Muscle of back (tissue), 13 donors: ENCODE measurements around the gene CCDC97. TPM values are rescaled to one million over a fixed set of nuclear protein-coding genes. Genes with fewer than 3 reads are reported as not detected.
A peak's percentile ranks its signal among the peaks of the same experiment; 100 is the strongest.
"Not testable (repeated sequence)": the region's sequence is repeated elsewhere in the genome, so short reads cannot be mapped to it uniquely, and the experiment has no call there.

Source experiments
- DNase-seq, 3 donors: peaks; one replicate each; pipeline versions ENCODE4 v3.0.0 to v3.0.0-alpha.2; 2013
- long read RNA-seq, 9 donors: transcript quantifications; one replicate each; lab custom pipeline, GENCODE V29; 2026
- polyA plus RNA-seq, 10 donors: library from polyadenylated mRNA; unstranded; fragments of 120-200 nt; gene quantifications; one replicate each; pipeline ENCODE4 v1.2.1, GENCODE V29; 2013; ENCODE audit not compliant: insufficient read length in 10 of 10

The CCDC97 gene
- 10 to 100 TPM; 31.3 to 35.7 (median 33.2) TPM for polyA plus RNA-seq
- long read RNA-seq, donor 1, transcript CCDC97-201 (5 exons, 3,322 nt): major isoform, 9 of 10 reads
- long read RNA-seq, donor 1, partial matches to known transcripts: 0 of 10 reads
- long read RNA-seq, donor 1, other reads (novel, unspliced or antisense): 0 of 10 reads
- long read RNA-seq, donor 2, partial matches to known transcripts: 0 of 4 reads
- long read RNA-seq, donor 2, other reads (novel, unspliced or antisense): 0 of 4 reads
- long read RNA-seq, donor 3: 0 reads
- long read RNA-seq, donor 4, transcript CCDC97-201 (5 exons, 3,322 nt): major isoform, 6 of 12 reads
- long read RNA-seq, donor 4, partial matches to known transcripts: 6 of 12 reads
- long read RNA-seq, donor 4, other reads (novel, unspliced or antisense): 0 of 12 reads
- long read RNA-seq, donor 5, transcript CCDC97-201 (5 exons, 3,322 nt): major isoform, 5 of 5 reads
- long read RNA-seq, donor 5, partial matches to known transcripts: 0 of 5 reads
- long read RNA-seq, donor 5, other reads (novel, unspliced or antisense): 0 of 5 reads
- long read RNA-seq, donor 6, transcript CCDC97-201 (5 exons, 3,322 nt): major isoform, 10 of 10 reads
- long read RNA-seq, donor 6, partial matches to known transcripts: 0 of 10 reads
- long read RNA-seq, donor 6, other reads (novel, unspliced or antisense): 0 of 10 reads
- long read RNA-seq, donor 7, transcript CCDC97-201 (5 exons, 3,322 nt): major isoform, 6 of 6 reads
- long read RNA-seq, donor 7, partial matches to known transcripts: 0 of 6 reads
- long read RNA-seq, donor 7, other reads (novel, unspliced or antisense): 0 of 6 reads
- long read RNA-seq, donor 8, partial matches to known transcripts: 0 of 2 reads
- long read RNA-seq, donor 8, other reads (novel, unspliced or antisense): 0 of 2 reads
- long read RNA-seq, donor 9, partial matches to known transcripts: 0 of 2 reads
- long read RNA-seq, donor 9, other reads (novel, unspliced or antisense): 0 of 2 reads

DNA sequence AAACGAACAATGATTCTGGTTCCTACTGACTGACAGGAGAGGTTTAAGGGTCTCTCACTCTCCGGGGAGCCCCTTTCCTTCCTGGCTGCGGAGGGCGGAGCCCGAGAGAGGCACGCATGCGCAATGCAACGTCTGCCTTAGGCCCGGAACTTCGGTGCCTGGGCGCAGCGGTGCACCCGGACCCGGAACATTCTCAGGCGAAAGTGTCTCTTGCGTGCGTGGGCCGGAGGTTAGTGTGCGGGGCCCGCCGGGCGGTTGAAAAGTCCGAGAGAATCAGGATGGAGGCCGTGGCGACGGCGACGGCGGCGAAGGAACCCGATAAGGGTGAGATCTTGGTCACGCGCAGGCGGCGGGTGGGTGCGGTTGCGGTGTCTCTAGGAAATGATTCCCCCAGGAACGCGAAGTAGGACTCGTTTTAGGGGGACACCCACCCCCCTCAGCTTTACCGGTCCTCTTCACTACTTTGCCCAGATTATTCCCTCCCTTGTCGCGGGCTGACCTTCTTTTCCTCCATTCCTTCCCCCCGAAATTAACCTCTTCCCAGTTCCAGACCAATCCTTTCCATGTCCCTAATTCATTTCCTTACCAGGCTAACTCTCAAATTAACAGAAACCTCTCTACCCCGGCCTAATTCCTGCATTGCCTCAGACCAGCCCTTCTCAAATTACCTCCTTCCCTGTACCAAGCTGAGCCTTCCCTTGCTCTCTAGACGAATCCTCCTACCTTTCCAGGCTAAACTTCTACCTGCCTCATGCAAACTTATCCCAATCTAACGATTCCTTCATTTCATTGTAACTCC lies at the start of gene CCDC97:
Gene CCDC97, plus strand, starts transcription at position 140 of the 799 bp plus-strand sequence. Its CDS starts 139 bp downstream, at position 279.
- DNase-seq: peak; percentile 91 to 98 (median 95)

DNA sequence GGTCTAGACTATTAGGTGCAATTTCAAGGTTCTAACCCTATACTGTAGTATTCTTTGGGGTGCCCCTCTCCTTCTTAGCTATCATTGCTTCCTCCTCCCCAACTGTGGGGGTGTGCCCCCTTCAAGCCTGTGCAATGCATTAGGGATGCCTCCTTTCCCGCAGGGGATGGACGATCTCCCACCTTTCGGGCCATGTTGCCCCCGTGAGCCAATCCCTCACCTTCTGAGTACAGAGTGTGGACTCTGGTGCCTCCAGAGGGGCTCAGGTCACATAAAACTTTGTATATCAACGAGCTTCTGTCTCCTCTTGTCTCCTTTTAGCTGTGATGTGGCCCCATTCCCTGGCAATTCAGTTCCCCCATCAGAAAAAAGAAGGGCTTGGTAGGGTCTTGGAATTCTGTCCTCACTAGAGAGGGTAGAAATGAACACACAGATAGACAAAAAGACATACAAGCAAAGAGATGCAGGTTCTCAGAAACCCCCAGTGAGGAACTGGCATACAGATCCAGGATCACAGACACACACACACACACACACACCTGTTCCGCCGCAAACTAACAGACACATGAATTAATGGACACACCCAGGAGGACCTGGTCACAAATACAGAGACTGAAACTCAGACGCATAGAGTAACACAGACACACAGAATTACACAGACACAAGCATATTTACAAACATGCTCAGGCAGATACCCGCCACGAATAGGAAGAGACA lies 48.3 kb upstream of the CCDC97 start:
- DNase-seq: no peak

DNA sequence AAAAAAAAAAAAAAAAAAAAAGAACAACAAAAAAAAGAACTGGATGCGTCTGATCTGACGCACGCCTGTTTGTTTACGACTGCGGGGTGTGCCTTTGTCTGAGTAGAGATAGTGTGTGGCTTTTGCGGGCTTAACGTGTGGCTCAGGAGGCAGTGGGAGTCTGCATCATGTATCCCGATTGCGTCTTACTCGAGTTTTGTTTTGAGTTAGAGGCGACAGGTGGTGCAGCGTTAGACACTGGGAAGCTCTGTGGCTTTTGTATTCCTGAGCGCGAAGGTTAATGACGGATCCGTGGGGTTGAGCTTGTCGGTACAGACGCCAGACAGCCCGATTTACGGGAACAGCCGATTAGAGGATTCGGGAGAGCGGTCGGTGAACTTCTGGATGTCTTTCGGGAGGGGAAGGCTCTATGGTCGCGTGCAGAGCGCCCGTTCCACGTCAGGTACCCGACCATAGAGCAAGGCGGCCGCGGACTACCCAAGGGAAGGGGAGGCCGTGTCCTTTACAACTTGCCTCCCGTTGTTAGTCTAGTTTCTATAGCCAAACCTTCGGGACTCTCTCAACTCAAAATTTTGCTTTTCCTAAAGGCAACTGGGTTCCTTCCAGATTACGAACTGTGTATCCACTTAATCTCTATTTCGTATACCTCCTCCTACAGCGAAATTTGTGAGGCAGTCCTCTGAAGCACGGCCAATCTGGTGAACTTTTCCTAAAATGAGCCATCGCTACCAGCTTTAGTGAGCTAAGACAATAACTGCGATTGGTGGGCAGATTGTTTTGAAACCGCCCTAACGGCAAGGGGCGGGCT lies 46.7 kb upstream of the CCDC97 start:
- DNase-seq: peak in 2 of 3 donors; percentile 52 to 63

DNA sequence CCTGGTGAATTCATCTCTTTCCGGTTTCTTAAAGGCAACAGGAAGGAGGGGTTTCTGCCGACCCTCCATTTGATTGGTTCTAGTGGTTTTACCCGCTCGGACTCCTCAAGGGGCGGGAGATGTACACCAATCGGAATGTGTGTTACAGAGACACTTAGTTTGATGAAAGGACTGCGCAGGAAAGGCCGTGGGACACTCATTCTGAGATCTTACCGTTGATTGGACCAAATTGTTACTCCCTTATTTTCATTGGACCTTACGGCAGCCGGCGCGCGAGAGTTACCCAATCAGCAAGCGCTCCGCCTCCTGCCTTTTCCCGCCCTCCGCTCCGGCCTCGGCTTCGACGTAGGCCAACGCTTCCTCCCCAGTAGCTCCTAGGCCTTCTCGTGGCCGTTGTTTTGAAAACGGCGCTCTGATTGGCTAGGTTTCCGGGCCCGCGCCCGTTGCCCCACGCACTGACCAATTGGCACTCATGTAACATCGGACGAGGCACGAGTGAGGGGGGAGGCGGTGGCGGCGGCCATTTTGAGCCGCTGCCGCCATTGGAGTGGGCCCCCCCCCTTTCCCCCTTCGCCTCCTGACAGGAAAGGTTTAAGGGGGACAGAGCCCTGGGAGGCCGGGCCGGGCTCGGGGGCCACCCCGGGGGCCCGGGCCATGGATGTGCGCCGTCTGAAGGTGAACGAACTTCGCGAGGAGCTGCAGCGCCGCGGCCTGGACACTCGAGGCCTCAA lies 46.0 kb upstream of the CCDC97 start, which contains the start of gene HNRNPUL1:
Gene HNRNPUL1, plus strand, starts transcription at position 523 of the 731 bp plus-strand sequence. Its CDS starts 132 bp downstream, at position 655.
- DNase-seq: peak; percentile 100

DNA sequence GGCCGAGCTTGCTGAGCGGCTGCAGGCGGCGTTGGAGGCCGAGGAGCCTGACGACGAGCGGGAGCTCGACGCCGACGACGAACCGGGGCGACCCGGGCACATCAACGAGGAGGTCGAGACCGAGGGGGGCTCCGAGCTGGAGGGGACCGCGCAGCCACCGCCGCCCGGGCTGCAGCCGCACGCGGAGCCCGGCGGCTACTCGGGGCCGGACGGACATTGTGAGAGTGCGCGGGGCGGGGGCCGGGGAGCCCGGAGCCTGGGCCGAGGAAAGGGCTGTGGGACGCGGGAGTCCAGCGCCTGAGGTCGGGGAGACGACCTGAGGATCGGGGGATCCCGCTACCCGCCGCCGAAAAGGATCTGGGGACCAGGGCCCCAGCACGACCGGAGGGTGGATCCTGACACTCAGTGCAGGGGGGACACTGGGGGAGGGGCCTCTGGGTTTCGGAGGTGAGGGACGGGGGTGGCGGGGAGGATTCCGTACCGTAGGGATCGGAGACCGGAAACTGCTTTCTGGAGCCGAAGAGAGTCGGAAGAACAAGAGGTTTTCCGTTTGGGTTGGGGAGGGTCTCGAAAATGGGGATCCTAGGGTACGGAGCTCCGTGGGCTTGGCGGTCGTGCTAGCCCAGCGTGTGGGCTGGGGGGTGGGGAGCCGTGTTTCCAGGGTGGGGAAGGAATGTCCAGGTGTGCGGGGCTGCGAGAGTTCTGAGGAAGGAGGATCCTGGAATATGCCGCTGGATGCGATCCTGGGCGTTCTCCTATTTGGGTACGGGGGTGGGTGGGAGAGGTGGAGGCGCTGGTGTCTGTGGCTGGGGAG lies 45.2 kb upstream of the CCDC97 start:
- peak; percentile 18 to 81 (median 63) for DNase-seq

DNA sequence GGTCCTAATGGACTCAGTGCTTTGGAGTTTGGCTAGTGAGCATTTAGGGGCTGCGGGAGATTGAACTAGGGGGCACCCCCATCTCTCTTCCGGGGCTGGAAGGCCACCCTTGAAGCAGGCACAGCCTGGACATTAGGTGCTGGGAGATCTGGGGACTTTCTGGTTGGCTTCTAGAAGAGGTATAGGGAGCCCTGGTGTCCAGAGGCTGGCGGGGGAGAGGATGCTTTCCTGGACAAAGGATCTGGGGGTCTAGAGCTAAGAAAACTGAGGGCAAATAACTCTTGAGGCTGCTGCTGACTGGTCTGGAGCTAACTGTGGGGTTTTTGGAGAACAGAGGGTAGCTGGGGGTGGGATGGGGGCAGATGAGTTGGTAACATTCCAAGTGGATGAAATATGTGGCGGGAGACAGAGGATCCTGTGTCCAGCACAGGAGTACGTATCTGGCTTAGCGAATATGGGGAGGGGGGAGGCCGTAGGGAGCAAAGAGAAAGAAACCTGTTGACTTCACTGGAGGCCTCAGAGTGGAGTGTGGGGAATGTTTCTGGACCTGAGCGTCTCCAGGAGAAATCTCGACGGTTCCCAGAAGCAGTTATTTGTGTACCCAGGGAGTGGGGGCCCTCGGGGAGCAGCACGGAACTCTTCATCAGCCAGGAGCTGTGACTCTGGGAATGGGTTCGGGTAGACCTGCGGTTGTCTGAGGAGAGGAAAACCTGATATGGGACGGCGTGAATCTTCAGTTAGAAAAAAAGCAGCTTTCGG lies 44.4 kb upstream of the CCDC97 start:
- DNase-seq: peak; percentile 6 to 54 (median 18)

DNA sequence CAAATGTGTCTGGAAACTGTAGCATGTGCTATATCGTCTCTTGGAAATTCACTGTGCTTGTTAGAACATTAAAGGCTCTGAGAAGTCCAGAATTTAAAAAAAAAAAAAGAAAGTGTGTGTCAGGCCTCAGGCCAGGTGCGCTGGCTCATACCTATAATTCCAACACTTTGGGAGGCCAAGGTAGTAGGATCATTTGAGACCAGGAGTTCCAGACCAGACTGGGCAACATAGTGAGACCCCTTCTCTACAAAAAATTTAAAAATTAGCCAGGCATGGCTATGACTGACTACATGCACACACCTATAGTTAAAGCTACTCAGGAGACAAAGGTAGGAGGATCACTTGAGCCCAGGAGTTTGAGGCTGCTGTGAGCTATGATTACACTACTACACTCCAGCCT lies 40.9 kb upstream of the CCDC97 start:
- DNase-seq: no peak

DNA sequence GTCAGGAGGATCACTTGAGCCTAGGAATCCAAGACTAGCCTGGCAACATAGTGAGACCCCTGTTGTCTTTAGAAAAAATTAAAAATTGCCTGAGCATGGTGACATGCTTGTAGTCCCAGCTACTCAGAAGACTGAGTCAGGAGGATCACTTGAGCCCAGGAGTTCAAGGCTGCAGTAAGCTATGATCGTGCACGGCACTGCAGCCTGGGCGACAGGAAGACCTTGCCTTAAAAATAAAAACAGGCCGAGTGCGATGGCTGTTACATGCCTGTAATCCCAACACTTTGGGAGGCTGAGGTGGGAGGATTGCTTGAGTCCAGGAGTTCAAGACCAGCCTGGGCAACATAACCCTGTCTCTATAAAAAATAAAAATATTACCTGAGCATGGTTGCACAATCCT lies 40.4 kb upstream of the CCDC97 start:
- DNase-seq: no peak

DNA sequence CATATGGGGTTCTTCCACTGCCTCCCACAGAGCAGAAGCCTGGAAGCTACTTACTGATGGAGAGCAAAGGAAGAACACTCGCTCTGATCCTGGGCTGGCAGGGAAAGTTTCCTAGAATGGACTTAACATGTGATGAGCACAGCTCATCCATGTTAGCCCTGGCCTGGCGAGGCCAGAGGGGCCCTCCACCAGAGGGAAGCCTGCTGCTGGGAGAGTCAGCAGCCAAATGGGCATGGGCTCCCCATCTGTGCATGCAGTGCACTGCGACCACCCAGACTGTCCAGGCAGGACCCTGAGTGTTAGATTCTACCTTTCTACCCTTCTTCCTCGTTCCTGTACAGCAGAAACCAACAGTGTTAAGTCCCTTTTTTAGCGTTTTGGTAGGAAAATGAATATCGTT lies 36.9 kb upstream of the CCDC97 start:
- no peak for DNase-seq

DNA sequence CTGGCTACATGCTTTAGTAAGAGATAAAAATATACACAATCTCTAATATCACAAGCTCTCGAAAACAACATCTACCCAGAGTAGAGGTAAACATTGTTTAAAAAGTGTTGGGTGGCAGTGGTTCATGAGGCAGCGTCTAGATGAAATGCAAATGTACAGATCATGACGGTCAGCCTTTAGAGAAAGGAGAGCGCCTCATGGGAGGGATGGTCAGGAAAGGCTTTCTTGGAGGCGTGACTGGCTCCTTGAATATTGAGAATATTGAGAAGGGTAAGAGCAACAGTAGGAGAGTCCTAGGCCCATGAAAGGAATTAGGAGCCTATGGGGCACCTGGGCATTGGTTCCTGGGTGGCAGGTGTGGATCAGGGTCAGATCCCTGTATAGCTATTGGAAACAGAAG lies 35.2 kb upstream of the CCDC97 start:
- DNase-seq: no peak

DNA sequence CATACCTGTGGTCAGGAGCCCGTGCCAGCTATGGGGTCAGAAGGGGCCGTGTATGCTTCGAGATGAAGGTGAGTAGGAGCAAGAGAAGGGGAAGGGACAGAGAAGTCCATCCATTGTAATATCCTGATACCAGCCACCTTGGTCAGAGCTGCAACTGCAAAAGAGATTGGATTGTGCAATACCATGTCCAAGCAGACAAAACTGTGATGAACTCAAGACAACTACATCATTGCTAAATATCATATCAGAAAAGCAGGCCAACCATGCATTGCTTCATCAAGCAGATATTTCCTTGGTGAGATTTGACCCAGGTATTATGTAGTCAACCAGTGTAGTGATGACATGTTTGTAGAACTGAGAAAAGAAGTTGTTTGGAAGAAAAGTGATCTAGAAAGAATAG lies 33.7 kb upstream of the CCDC97 start:
- no peak for DNase-seq

DNA sequence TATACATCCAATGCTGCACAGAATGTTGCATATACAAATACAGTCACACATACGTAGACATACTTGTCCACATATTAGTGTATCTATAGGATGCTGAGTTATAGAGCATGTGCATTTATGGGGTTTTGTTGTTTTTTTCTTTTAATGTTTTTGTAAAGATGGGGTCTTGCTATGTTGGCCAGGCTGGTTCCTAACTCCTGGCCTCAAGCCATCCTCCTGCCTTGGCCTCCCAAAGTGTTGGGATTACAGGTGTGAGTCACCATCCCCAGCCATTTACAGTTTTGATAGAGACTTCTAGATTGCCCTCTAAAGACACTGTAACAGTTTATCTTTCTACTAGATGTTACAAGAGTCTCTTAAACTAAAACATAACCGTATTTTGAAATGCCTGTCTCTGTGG lies 31.5 kb upstream of the CCDC97 start:
- no peak for DNase-seq

DNA sequence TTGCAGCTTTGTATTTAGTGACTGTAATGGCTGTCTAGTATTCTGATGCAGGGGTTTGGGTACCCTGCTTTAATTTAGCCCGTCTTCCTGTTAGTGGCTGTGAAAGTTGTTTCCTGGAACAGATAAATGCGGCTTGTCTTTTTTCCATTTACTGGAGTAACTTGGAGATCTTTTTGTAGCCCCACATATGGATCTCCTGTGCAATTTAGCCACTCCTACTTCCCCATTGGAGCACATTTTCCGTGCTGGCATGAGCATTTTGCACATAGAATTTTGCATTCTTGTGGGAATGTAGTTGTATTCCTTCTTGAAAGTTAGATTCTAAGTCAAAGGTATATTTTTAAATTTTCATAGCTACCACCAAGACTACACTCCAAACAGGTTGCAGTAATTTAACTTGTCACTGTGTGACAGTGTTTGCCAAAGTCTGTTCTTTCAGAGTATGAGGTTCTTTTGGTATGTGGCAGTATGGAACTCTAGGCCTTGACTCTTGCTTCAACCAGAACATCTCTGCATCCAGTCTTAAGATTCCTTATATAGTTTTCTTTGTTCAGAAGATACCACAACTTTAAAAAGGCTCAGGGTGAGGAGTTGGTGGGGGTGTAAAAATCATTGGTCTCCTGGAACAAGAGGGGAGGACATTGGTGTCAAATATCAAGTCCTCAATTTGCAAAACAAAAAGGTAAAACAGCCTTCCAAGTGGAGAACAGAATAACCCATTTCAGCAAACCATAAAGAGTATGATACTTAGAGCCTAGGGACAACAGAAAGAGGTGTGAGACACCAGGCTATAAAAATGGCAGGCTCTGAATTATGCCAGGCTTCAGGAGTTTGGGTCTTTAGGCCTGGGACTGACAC lies 21.1 kb upstream of the CCDC97 start:
- no peak for DNase-seq

DNA sequence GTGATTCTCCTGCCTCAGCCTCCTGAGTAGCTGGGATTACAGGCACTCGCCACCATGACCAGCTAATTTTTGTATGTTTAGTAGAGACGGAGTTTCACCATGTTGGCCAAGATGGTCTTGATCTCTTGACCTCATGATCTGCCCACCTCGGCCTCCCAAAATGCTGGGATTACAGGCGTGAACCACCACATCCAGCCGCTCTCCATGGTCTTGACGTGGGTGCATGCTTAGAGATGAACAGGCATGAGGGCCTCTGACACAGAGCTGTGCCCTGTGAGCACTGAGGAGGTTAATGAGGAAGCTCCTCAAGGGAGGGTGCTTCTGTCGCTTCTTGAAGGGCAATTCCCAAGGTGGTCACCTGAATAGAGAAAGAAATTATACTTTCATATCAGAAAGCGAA lies 20.2 kb upstream of the CCDC97 start:
- not testable (repeated sequence) for DNase-seq

DNA sequence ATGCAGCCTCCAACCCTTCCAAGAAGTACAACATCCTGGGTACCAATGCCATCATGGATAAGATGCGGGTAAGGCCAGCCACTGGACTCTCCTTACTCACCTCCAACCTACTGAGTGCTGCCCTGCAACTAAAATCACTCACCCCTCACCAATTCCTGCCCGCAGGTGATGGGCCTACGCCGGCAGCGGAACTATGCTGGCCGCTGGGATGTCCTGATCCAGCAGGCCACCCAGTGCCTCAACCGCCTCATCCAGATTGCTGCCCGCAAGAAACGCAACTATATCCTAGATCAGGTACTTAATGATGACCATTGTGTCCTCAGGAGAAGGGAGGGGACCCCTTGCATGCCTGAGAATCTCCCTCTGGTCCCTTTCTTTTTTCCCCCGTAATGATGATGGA lies 15.6 kb upstream of the CCDC97 start:
- DNase-seq: no peak

DNA sequence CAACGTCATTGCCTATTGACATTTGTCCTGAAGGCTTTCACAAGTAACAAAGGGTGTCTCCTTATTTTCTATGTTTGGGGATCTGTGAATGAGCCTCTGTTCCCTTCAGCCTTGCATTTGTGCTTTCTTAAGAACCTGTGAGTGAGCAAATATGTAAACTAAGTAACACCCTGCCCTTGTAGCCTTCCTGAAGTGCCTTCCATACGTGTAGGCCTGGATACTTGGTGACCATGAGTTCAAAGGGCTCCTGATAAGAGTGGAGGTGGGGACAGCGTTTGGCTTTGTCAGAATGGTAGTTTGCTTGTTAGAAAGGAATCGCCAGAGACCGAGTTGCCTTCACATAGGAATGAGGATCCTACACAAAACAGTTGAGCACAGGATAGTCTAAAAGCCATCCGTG lies 14.5 kb upstream of the CCDC97 start:
- no peak for DNase-seq
